ENCODE measurements around the gene SH3D19.
"Not testable (repeated sequence)": the region's sequence is repeated elsewhere in the genome, so short reads cannot be mapped to it uniquely, and the experiment has no call there.

The SH3D19 gene

DNA sequence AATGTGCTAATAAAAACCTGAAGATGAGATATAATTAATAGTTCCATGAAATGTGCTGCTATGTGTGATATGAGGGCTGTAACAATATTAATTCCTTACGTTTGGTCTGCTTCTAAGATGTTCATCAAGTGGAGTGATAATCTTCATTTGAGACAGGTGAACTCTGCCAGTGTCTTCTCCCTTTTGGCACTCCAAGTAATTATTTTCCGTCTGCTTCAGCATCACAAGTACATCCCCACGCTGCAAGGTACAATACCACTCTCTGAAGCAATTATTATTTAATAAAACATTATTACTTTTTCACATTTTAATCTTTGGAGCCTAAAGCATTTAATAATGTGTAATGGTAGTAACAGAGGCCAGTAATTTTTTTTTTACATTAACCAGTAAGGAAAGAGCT is 181.6 kb downstream of the SH3D19 start:
- DNase-seq = no peak

DNA sequence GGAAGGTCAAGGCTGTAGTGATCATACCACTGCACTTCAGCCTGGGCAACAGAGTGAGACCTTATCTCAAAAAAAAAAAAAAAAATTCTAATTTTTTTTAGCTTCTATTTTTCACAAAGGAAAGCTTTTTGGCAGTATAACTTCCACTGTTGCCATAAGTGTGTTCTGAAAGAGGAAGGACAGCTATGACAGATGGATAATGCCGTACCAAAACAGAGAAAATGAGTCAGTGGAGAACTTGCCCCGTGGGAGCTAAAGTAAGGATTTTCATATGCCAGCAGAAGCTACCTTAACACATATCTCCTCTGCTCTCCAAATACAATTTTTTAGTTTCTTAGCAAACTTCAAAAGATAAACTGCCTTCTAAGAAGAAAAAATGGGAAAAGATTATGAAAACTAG is 182.2 kb downstream of the SH3D19 start:
- no peak for DNase-seq

GRCh38 chr4:151142758-151143157 is 182.6 kb downstream of the SH3D19 start:
- no peak for DNase-seq

GRCh38 chr4:151139814-151140213 is 185.6 kb downstream of the SH3D19 start:
- DNase-seq = no peak

DNA sequence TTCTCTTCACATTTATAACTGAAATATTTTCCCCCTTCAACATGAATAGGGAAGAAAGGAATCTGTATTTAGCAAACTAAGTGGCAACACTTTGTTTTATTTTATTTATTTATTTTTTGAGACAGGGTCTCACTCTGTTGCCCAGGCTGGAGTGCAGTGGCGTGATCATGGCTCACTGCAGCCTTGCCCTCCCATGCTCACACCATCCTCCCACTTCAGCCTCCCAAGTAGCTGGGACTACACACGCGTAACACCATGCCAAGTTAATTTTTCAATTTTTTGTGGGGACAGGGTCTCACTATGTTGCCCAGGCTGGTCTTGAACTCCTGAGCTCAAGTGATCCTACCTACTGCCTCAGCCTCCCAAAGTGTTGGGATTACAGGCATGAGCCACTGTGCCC is 189.4 kb downstream of the SH3D19 start:
- DNase-seq = not testable (repeated sequence)

- DNase-seq = no peak
These were observed 192.1 kb downstream of the SH3D19 start for GRCh38 chr4:151133311-151133710.

GRCh38 chr4:151129796-151130195 is 195.6 kb downstream of the SH3D19 start:
- no peak for DNase-seq

GRCh38 chr4:151117371-151117962 is 207.9 kb downstream of the SH3D19 start:
- DNase-seq = peak; percentile 58

DNA sequence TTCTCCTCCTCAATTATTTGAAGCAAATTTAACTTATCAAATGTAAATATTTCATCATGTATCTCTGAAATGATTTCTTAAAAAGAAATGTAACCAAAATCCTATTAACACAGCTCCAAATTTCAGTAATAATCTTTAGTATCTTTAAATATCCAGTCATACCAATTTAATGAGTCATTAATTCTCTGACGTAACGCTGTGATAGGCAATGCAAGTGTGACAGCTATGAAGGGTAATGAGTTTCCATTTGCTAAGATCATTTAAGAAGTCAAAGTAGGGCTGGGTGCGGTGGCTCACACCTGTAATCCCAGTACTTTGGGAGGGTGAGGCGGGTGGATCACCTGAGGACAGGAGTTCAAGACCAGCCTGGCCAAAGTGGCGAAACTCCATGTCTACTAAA is 210.4 kb downstream of the SH3D19 start:
- DNase-seq = no peak

GRCh38 chr4:151114338-151114737 is 211.1 kb downstream of the SH3D19 start:
- no peak for DNase-seq

GRCh38 chr4:151110236-151110635 is 215.2 kb downstream of the SH3D19 start:
- no peak for DNase-seq

DNA sequence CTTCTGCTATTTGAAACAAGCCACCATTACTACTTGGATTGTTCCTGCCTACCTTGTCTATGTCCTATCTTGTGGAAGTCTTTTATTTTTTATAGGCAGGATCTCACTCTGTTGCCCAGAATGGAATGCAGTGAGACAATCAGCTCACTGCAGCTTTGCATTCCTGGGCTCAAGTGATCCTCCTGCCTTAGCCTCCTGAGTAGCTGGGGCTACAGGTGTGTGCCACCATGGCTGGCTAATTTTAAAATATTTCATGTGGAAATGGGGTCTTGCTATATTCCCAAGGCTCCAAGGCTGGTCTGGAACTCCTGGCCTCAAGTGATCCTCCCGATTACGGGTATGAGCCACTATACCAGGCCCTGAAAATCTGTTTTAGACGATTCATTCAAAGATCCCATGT is 218.3 kb downstream of the SH3D19 start:
- no peak for DNase-seq

DNA sequence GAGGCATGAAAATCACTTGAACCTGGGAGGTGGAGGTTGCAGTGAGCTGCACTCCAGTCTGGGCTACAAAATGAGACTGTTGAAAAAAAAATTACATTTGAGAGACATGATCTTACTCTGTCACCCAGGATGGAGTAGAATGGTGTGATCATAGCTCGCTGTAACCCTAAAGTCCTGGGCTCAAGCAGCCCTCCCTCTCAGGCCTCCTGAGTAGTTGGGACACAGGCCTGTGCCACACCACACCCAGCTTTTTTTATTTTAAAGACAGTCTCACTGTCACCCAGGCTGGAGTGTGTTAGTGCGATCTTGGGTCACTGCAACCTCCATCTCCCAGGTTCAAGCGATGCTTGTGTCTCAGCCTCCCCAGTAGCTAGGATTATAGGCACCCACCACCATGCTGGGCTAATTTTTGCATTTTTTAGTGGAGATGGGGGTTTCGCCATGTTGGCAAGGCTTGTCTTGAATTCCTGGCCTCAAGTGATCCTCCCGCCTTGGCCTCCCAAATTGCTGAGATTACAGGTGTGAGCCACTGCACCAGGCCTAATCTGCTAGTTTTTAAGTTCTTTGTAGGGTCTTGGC is 219.9 kb downstream of the SH3D19 start:
- no peak for DNase-seq

- no peak for DNase-seq
These were observed 220.8 kb downstream of the SH3D19 start for GRCh38 chr4:151104621-151105020.

GRCh38 chr4:151103758-151104157 is 221.6 kb downstream of the SH3D19 start:
- no peak for DNase-seq

GRCh38 chr4:151100531-151100930 is 224.9 kb downstream of the SH3D19 start:
- no peak for DNase-seq

GRCh38 chr4:151099976-151100417 is 225.4 kb downstream of the SH3D19 start:
- no peak for DNase-seq

- peak; percentile 99 for DNase-seq
These were observed 226.0 kb downstream of the SH3D19 start, which contains the start of gene RPS3A for GRCh38 chr4:151099229-151099975. RPS3A (plus strand) TSS chr4:151099628; CDS start chr4:151099653, 25 bp downstream.

GRCh38 chr4:151098979-151099228 is 226.5 kb downstream of the SH3D19 start:
- no peak for DNase-seq

- DNase-seq = no peak
These were observed 227.6 kb downstream of the SH3D19 start for GRCh38 chr4:151097759-151098158.

- DNase-seq = no peak
These were observed 230.3 kb downstream of the SH3D19 start for GRCh38 chr4:151095142-151095541.

DNA sequence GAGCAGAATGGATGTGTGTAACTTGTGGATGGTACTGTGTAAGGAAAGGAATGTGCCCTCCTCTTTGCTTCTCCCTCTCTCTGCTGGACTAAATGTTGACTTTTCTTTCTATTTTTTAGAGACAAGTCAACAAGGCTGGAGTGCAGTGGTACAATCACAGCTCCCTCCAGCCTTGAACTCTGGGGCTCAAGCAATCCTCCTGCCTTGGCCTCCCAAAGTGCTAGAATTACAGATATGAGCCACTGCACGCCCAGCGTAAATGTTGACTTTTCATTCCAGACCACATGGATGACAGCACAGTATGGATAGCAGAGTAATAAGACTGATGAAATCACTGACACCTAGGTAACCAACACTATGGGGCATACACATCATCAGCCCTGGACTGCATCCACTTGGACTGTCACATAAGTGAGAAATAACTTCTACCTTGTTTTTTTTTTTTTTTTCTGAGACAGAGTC is 231.1 kb downstream of the SH3D19 start:
- no peak for DNase-seq

GRCh38 chr4:151093203-151093602 is 232.2 kb downstream of the SH3D19 start:
- DNase-seq = no peak

- no peak for DNase-seq
These were observed 232.9 kb downstream of the SH3D19 start for GRCh38 chr4:151092488-151092887.
